GM21717 (cell line): ENCODE measurements around the gene NTSR1.

Source experiments
- ATAC-seq: cut with Tn5 transposase; IDR thresholded peaks from one replicate; pipeline ENCODE4 v1.9.1; 2021; ENCODE audit warnings: mild to moderate bottlenecking, moderate library complexity; ENCODE audit not compliant: unreplicated experiment

NTSR1 gene

GRCh38 chr20:62723768-62724450, 15.3 kb downstream of the NTSR1 start:
- no peak for ATAC-seq

- no peak for ATAC-seq
Measured at GRCh38 chr20:62724692-62725595, 16.3 kb downstream of the NTSR1 start.

GRCh38 chr20:62725596-62726268, 17.1 kb downstream of the NTSR1 start:
- no peak for ATAC-seq

GRCh38 chr20:62726276-62726675, 17.6 kb downstream of the NTSR1 start:
- no peak for ATAC-seq

- no peak for ATAC-seq
Measured at GRCh38 chr20:62726716-62727583, 18.3 kb downstream of the NTSR1 start.

- ATAC-seq, result no peak
Measured at GRCh38 chr20:62727584-62728027, 19.0 kb downstream of the NTSR1 start.

- ATAC-seq, result no peak
Measured at GRCh38 chr20:62728028-62728780, 19.6 kb downstream of the NTSR1 start.

GRCh38 chr20:62728781-62729300, 20.2 kb downstream of the NTSR1 start:
- ATAC-seq, result no peak

GRCh38 chr20:62730481-62730880, 21.8 kb downstream of the NTSR1 start:
- no peak for ATAC-seq

GRCh38 chr20:62732031-62732760, 23.6 kb downstream of the NTSR1 start:
- no peak for ATAC-seq

- ATAC-seq, result no peak
Measured at GRCh38 chr20:62732842-62733525, 24.3 kb downstream of the NTSR1 start.

- no peak for ATAC-seq
Measured at GRCh38 chr20:62733526-62733842, 24.8 kb downstream of the NTSR1 start.

GRCh38 chr20:62733891-62734290, 25.3 kb downstream of the NTSR1 start:
- no peak for ATAC-seq

GRCh38 chr20:62734326-62734725, 25.7 kb downstream of the NTSR1 start:
- ATAC-seq, result no peak

GRCh38 chr20:62734881-62735280, 26.2 kb downstream of the NTSR1 start:
- ATAC-seq, result no peak

- ATAC-seq, result no peak
Measured at GRCh38 chr20:62735331-62735821, 26.7 kb downstream of the NTSR1 start.

- ATAC-seq, result no peak
Measured at GRCh38 chr20:62736026-62736406, 27.4 kb downstream of the NTSR1 start.

- no peak for ATAC-seq
Measured at GRCh38 chr20:62736407-62737071, 27.9 kb downstream of the NTSR1 start.
